Measurements from ENCODE around the gene CALML3. TPM values are rescaled to one million over a fixed set of nuclear protein-coding genes. Genes with fewer than 3 reads are reported as not detected.

The CALML3 gene
- total and polyA plus RNA-seq, 10 of the 15 experiments (the other 5 are each of a cell fraction or from before 2014, with no cell fraction given): not detected

- H3K79me2 ChIP-seq (ENCODE audit: control insufficient read depth, insufficient read depth, low read length): no peaks in the 10 kb centered on the region
- no peak overlapping the region for H3K4me3 ChIP-seq
- no peaks in the 10 kb centered on the region for H3K36me3 ChIP-seq (ENCODE audit: control insufficient read depth in 2 of 2, insufficient read depth in 2 of 2, low read length in 1 of 2)
- CTCF ChIA-PET: interaction anchor here (0.6 to 2.1 kb wide), 2 partner anchors 57 to 1669 kb away, joined by 3 to 7 read pairs; no protein-coding TSS in a partner anchor
- no peak for ATAC-seq
- H3K27ac ChIP-seq (ENCODE audit: control insufficient read depth, insufficient read depth): no peak overlapping the region
- no peaks in the 10 kb centered on the region for H3K9me3 ChIP-seq (replicated peaks; ENCODE audit: control insufficient read depth, insufficient read depth, low read length)
- intact Hi-C loops (cut with micrococcal nuclease; ENCODE audit: unreplicated experiment): no loop called here
- WGBS (ENCODE audit: insufficient coverage, insufficient replicate concordance, low lambda C conversion rate, missing lambda C conversion rate): 27% methylated on average over 3 of the region's 3 CpGs
- H2AFZ ChIP-seq (ENCODE audit: control insufficient read depth, low read depth, low read length): no peak overlapping the region
- no peak for TF ChIP-seq BMI1 (IDR thresholded peaks at IDR 0.05; ENCODE audit: borderline replicate concordance)
- no peak for TF ChIP-seq SIX5 (IDR thresholded peaks at IDR 0.05; ENCODE audit: low read depth, low read length, severe bottlenecking)
- no peak for TF ChIP-seq PAX8 (IDR thresholded peaks at IDR 0.05)
- TF ChIP-seq, protein P1, sequence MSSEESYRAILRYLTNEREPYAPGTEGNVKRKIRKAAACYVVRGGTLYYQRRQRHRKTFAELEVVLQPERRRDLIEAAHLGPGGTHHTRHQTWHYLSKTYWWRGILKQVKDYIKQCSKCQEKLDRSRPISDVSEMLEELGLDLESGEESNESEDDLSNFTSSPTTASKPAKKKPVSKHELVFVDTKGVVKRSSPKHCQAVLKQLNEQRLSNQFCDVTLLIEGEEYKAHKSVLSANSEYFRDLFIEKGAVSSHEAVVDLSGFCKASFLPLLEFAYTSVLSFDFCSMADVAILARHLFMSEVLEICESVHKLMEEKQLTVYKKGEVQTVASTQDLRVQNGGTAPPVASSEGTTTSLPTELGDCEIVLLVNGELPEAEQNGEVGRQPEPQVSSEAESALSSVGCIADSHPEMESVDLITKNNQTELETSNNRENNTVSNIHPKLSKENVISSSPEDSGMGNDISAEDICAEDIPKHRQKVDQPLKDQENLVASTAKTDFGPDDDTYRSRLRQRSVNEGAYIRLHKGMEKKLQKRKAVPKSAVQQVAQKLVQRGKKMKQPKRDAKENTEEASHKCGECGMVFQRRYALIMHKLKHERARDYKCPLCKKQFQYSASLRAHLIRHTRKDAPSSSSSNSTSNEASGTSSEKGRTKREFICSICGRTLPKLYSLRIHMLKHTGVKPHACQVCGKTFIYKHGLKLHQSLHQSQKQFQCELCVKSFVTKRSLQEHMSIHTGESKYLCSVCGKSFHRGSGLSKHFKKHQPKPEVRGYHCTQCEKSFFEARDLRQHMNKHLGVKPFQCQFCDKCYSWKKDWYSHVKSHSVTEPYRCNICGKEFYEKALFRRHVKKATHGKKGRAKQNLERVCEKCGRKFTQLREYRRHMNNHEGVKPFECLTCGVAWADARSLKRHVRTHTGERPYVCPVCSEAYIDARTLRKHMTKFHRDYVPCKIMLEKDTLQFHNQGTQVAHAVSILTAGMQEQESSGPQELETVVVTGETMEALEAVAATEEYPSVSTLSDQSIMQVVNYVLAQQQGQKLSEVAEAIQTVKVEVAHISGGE (CRISPR knock-in tag; IDR thresholded peaks at IDR 0.05): no peak
- no peak for TF ChIP-seq NR2F1 (conservative IDR thresholded peaks at IDR 0.05)
- no peak for TF ChIP-seq BCL11A (IDR thresholded peaks at IDR 0.05; ENCODE audit: low read depth, low read length)
- TF ChIP-seq SIN3A (IDR thresholded peaks at IDR 0.05; ENCODE audit: low read depth, low read length): no peak
- no peak for TF ChIP-seq IRF5 (IDR thresholded peaks at IDR 0.05; ENCODE audit: borderline replicate concordance)
- TF ChIP-seq MEF2A (IDR thresholded peaks at IDR 0.05; ENCODE audit: insufficient read depth, low read depth, low read length): no peak
- no peak for TF ChIP-seq CHD2 (IDR thresholded peaks at IDR 0.05; ENCODE audit: borderline replicate concordance, low read depth, low read length)
- no peak for TF ChIP-seq POLR2A (IDR thresholded peaks at IDR 0.05; ENCODE audit: low read depth, low read length)
- TF ChIP-seq E4F1 (IDR thresholded peaks at IDR 0.05; ENCODE audit: borderline replicate concordance, partially characterized antibody): no peak
- TF ChIP-seq, protein P2, sequence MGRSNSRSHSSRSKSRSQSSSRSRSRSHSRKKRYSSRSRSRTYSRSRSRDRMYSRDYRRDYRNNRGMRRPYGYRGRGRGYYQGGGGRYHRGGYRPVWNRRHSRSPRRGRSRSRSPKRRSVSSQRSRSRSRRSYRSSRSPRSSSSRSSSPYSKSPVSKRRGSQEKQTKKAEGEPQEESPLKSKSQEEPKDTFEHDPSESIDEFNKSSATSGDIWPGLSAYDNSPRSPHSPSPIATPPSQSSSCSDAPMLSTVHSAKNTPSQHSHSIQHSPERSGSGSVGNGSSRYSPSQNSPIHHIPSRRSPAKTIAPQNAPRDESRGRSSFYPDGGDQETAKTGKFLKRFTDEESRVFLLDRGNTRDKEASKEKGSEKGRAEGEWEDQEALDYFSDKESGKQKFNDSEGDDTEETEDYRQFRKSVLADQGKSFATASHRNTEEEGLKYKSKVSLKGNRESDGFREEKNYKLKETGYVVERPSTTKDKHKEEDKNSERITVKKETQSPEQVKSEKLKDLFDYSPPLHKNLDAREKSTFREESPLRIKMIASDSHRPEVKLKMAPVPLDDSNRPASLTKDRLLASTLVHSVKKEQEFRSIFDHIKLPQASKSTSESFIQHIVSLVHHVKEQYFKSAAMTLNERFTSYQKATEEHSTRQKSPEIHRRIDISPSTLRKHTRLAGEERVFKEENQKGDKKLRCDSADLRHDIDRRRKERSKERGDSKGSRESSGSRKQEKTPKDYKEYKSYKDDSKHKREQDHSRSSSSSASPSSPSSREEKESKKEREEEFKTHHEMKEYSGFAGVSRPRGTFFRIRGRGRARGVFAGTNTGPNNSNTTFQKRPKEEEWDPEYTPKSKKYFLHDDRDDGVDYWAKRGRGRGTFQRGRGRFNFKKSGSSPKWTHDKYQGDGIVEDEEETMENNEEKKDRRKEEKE (IDR thresholded peaks at IDR 0.05): no peak
- TF ChIP-seq ASH2L (IDR thresholded peaks at IDR 0.05; ENCODE audit: borderline replicate concordance, low read depth): no peak
- no peak for TF ChIP-seq JUNB (IDR thresholded peaks at IDR 0.05)
- no peaks in the 10 kb centered on the region for H4K20me1 ChIP-seq (ENCODE audit: control insufficient read depth, insufficient read depth)
- BruUV-seq (replicated peaks): no TSS peak
- H3K4me2 ChIP-seq (ENCODE audit: control insufficient read depth, insufficient read depth): no peak overlapping the region
- POLR2A ChIA-PET: no interaction called here
- peaks cover 7 to 10% of the 10 kb centered on the region in 2 experiments for H3K27me3 ChIP-seq (replicated peaks in 1 of 2; ENCODE audit: control insufficient read depth in 2 of 2, insufficient read depth in 2 of 2, low read length in 1 of 2)
- no peak for FAIRE-seq
- no peak overlapping the region for H3K9ac ChIP-seq (ENCODE audit: control insufficient read depth, insufficient read depth, low read length)
- in situ Hi-C loops (cut with MboI): no loop called here
- no peak for DNase-seq (ENCODE audit: low read depth, low spot score)
- H3K4me1 ChIP-seq (ENCODE audit: control insufficient read depth, insufficient read depth, low read length): no peaks in the 10 kb centered on the region
- RAD21 ChIA-PET (ENCODE audit: unreplicated experiment): interaction anchor here (0.5 kb wide), 1 partner anchor 585 kb away, joined by 3 read pairs; no protein-coding TSS in a partner anchor
- SMC1A ChIA-PET (ENCODE audit: uncharacterized antibody, unreplicated experiment): no interaction called here
These were observed 41.9 kb downstream of the CALML3 start for GRCh38 chr10:5566614-5567013.

Data from GM12878 (cell line).